ENCODE measurements around the gene SERPING1. TPM values are rescaled to one million over a fixed set of nuclear protein-coding genes. Genes with fewer than 3 reads are reported as not detected.
A peak's percentile ranks its signal among the peaks of the same experiment; 100 is the strongest.

Gene SERPING1
- total and polyA plus RNA-seq, 2 donors (not counting 1 experiment from before 2014, with no cell fraction given): not detected

DNA sequence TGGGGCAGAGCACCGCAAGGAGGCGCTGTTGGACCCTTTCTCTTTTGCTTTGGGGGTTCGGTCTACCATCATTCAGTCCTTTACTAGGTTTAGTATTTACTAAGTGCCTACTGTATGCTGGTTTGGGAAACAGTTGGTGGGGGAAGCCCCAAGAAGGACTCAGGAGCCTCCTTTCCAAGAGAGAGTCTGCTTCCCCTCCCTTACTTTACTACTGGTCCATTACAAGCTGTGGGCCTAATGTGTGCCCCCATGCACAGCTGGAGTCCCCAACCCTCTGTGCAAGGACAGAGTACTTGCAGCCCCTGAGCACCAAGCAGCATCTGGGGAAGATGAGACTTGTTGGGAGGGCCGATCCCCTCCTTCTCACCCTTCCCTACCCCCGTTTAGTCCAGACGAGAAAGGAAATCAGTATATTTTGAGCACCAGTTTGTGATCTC, 29.1 kb upstream of the SERPING1 start:
- Histone ChIP-seq H3K36me3 (replicated peaks in 1 of 2; ENCODE audit: control extremely low read depth in 1 of 2, control insufficient read depth in 1 of 2, extremely low read depth in 1 of 2, insufficient read depth in 2 of 2, low read length in 1 of 2) (no peaks in the 10 kb centered on the region), H3K79me2 (ENCODE audit: control insufficient read depth, insufficient read depth, low read length) (peaks cover 41% of the 10 kb centered on the region), H3K9me3 (ENCODE audit: control extremely low read depth in 1 of 3, control insufficient read depth in 2 of 3, insufficient read depth in 1 of 3, low read length in 2 of 3) (no peaks in the 10 kb centered on the region), H4K20me1 (ENCODE audit: control insufficient read depth, insufficient read depth, low read length, poor library complexity, severe bottlenecking) (no peaks in the 10 kb centered on the region), H3K27ac (ENCODE audit: low read length in 2 of 2) (peak overlapping the region; percentile 59 to 61), H3K4me2 (replicated peaks; ENCODE audit: low read depth, low read length, poor library complexity, severe bottlenecking) (peak overlapping the region; percentile 92), H3K27me3 (replicated peaks in 1 of 4; ENCODE audit: control extremely low read depth in 1 of 4, control insufficient read depth in 3 of 4, insufficient read depth in 4 of 4, low read length in 3 of 4) (no peaks in the 10 kb centered on the region), H3K4me1 (ENCODE audit: control insufficient read depth in 2 of 2, insufficient read depth in 2 of 2, low read length in 2 of 2) (peaks cover 18 to 26% of the 10 kb centered on the region in 2 donors), H3K4me3 (ENCODE audit: control extremely low read depth in 1 of 5, extremely low read depth in 1 of 5, insufficient read depth in 1 of 5, low read depth in 2 of 5, low read length in 4 of 5) (peak overlapping the region; percentile 51 to 99 (median 98)), H2AFZ (ENCODE audit: insufficient read depth, low read depth, low read length, poor library complexity, severe bottlenecking) (peak overlapping the region; percentile 99), H3K9ac (ENCODE audit: low read length) (peak overlapping the region; percentile 85)
- POLR2A ChIA-PET: interaction anchor here (1.2 to 1.8 kb wide), 2 partner anchors 21 to 233 kb away, joined by 3 to 5 read pairs; no protein-coding TSS in a partner anchor
- peak overlapping the region; percentile 99 for H3K27ac Mint-ChIP-seq
- peak; percentile 2 for ATAC-seq (ENCODE audit: low read depth)
- intact Hi-C loops (cut with micrococcal nuclease): loop anchor here (1.0 to 5.0 kb wide), 8 partner anchors 76 to 1009 kb away; partner anchors contain the start of genes LPXN, MED19, SELENOH and SSRP1
- CTCF ChIA-PET: interaction anchor here (0.7 to 5.9 kb wide), 27 partner anchors 10 to 1009 kb away, joined by 3 to 86 read pairs (median 4); partner anchors contain the start of genes SELENOH, SLC43A1 and TIMM10
- DNase-seq: peak; percentile 91
- WGBS (ENCODE audit: insufficient coverage): 31% methylated on average over 3 of the region's 6 CpGs
- TF ChIP-seq EZH2 (IDR thresholded peaks at IDR 0.05; ENCODE audit: borderline replicate concordance, insufficient read depth, low read depth, low read length, poor library complexity, severe bottlenecking): no peak
- TF ChIP-seq, protein P1, sequence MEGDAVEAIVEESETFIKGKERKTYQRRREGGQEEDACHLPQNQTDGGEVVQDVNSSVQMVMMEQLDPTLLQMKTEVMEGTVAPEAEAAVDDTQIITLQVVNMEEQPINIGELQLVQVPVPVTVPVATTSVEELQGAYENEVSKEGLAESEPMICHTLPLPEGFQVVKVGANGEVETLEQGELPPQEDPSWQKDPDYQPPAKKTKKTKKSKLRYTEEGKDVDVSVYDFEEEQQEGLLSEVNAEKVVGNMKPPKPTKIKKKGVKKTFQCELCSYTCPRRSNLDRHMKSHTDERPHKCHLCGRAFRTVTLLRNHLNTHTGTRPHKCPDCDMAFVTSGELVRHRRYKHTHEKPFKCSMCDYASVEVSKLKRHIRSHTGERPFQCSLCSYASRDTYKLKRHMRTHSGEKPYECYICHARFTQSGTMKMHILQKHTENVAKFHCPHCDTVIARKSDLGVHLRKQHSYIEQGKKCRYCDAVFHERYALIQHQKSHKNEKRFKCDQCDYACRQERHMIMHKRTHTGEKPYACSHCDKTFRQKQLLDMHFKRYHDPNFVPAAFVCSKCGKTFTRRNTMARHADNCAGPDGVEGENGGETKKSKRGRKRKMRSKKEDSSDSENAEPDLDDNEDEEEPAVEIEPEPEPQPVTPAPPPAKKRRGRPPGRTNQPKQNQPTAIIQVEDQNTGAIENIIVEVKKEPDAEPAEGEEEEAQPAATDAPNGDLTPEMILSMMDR (IDR thresholded peaks at IDR 0.05): no peak
- H3K4me3 Mint-ChIP-seq: peak overlapping the region; percentile 99
- peaks cover 34% of the 10 kb centered on the region for H3K4me1 Mint-ChIP-seq
- H3K27me3 Mint-ChIP-seq: no peaks in the 10 kb centered on the region
- H3K9me3 Mint-ChIP-seq (ENCODE audit: insufficient read depth): no peaks in the 10 kb centered on the region

DNA sequence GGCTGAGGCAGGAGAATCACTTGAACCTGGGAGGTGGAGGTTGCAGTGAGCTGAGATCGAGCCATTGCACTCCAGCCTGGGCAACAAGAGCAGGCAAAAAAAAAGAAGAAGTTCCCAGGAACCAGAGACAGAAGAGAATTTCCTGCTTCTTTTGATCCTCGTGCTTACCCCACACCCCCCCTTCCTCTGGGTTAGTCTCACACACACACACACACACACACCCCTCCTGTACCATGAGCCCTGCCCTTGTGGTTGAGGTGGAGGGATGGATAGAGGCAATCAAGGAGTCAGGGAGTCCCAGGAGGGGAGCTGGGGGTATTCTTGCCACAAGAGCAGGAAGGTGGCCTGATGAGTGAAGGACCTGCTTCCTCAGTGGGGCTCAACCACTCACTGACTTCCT, 25.9 kb upstream of the SERPING1 start:
- no peak for TF ChIP-seq EZH2 (IDR thresholded peaks at IDR 0.05; ENCODE audit: borderline replicate concordance, insufficient read depth, low read depth, low read length, poor library complexity, severe bottlenecking)
- TF ChIP-seq, protein P1 (IDR thresholded peaks at IDR 0.05): no peak
- no peak for ATAC-seq (ENCODE audit: low read depth)
- CTCF ChIA-PET: interaction anchor here (5.9 kb wide), 1 partner anchor 69 kb away, joined by 86 read pairs; no protein-coding TSS in a partner anchor
- no peaks in the 10 kb centered on the region for H3K36me3 ChIP-seq (replicated peaks in 1 of 2; ENCODE audit: control extremely low read depth in 1 of 2, control insufficient read depth in 1 of 2, extremely low read depth in 1 of 2, insufficient read depth in 2 of 2, low read length in 1 of 2)
- H3K79me2 ChIP-seq (ENCODE audit: control insufficient read depth, insufficient read depth, low read length): peaks cover 8% of the 10 kb centered on the region
- WGBS (ENCODE audit: insufficient coverage): 17% methylated on average over 1 of the region's 2 CpGs
- Mint-ChIP-seq H3K27me3 (peaks cover 7% of the 10 kb centered on the region), H3K4me1 (peaks cover 11% of the 10 kb centered on the region), H3K9me3 (ENCODE audit: insufficient read depth) (no peaks in the 10 kb centered on the region), H3K4me3 (no peak overlapping the region), H3K27ac (no peak overlapping the region)
- H3K4me3 ChIP-seq (ENCODE audit: control extremely low read depth in 1 of 5, extremely low read depth in 1 of 5, insufficient read depth in 1 of 5, low read depth in 2 of 5, low read length in 4 of 5): no peak overlapping the region
- no peak overlapping the region for H3K4me2 ChIP-seq (replicated peaks; ENCODE audit: low read depth, low read length, poor library complexity, severe bottlenecking)
- H3K9ac ChIP-seq (ENCODE audit: low read length): no peak overlapping the region
- no peak overlapping the region for H3K27ac ChIP-seq (ENCODE audit: low read length in 2 of 2)
- no peak overlapping the region for H2AFZ ChIP-seq (ENCODE audit: insufficient read depth, low read depth, low read length, poor library complexity, severe bottlenecking)
- POLR2A ChIA-PET: no interaction called here
- peaks cover 3 to 12% of the 10 kb centered on the region in 2 donors for H3K4me1 ChIP-seq (ENCODE audit: control insufficient read depth in 2 of 2, insufficient read depth in 2 of 2, low read length in 2 of 2)
- H3K9me3 ChIP-seq (ENCODE audit: control extremely low read depth in 1 of 3, control insufficient read depth in 2 of 3, insufficient read depth in 1 of 3, low read length in 2 of 3): no peaks in the 10 kb centered on the region
- intact Hi-C loops (cut with micrococcal nuclease): no loop called here
- no peak for DNase-seq
- H4K20me1 ChIP-seq (ENCODE audit: control insufficient read depth, insufficient read depth, low read length, poor library complexity, severe bottlenecking): no peaks in the 10 kb centered on the region
- peaks cover 0 to 5% (median 2%) of the 10 kb centered on the region in 4 experiments for H3K27me3 ChIP-seq (replicated peaks in 1 of 4; ENCODE audit: control extremely low read depth in 1 of 4, control insufficient read depth in 3 of 4, insufficient read depth in 4 of 4, low read length in 3 of 4)
